Epithelial cell of umbilical artery (primary cell): Measurements from ENCODE around the gene C22orf15. TPM values are rescaled to one million over a fixed set of nuclear protein-coding genes. Genes with fewer than 3 reads are reported as not detected.

ENCODE experiments used
- total RNA-seq: library from RNA; depleted of rRNA; stranded (reverse); fragments of >200 nt; gene quantifications from 2 replicates; pipeline ENCODE4 v1.2.3, GENCODE V29; 2014

C22orf15 gene
- total RNA-seq = 0.46 and 0.97 TPM in 2 replicates

GRCh38 chr22:23762842-23763578 lies at the start of gene C22orf15:
C22orf15 (plus strand) TSS chr22:23762990; CDS start chr22:23763307, 317 bp downstream.

GRCh38 chr22:23750714-23751440 lies 11.9 kb upstream of the C22orf15 start, which contains the start of gene ZNF70:
ZNF70 (minus strand) TSS chr22:23751112; CDS start chr22:23745140, 5,972 bp downstream.

GRCh38 chr22:23754220-23754919 lies 8.4 kb upstream of the C22orf15 start, which contains the start of gene VPREB3:
VPREB3 (minus strand) TSS chr22:23754425; CDS start chr22:23754363, 62 bp downstream.

GRCh38 chr22:23767673-23768548 lies 5.1 kb downstream of the C22orf15 start, which contains the start of gene CHCHD10:
CHCHD10 (minus strand) TSS chr22:23767972; CDS start chr22:23767874, 98 bp downstream.

GRCh38 chr22:23772649-23773473 lies 10.1 kb downstream of the C22orf15 start, which contains the start of gene MMP11:
MMP11 (plus strand) TSS chr22:23772849; CDS start chr22:23772871, 22 bp downstream.

GRCh38 chr22:23786752-23787599 lies 24.2 kb downstream of the C22orf15 start, which contains the start of gene SMARCB1:
SMARCB1 (plus strand) TSS chr22:23786966; CDS start chr22:23787170, 204 bp downstream.

Other genes with a start within 250 kb of the C22orf15 start
- not detected in 2 replicates for gene IGLL1, start 182.7 kb upstream of the C22orf15 start, total RNA-seq
- not detected in 2 replicates for gene DRICH1, start 130.7 kb upstream of the C22orf15 start, total RNA-seq
- gene RGL4, start 72.0 kb upstream of the C22orf15 start, total RNA-seq = not detected in 2 replicates
- 1.9 and 2.3 TPM in 2 replicates for gene ZNF70, start 11.9 kb upstream of the C22orf15 start, total RNA-seq
- not detected in 2 replicates for gene VPREB3, start 8.6 kb upstream of the C22orf15 start, total RNA-seq
- gene CHCHD10, start 5.0 kb downstream of the C22orf15 start, total RNA-seq = 1.9 and 4.1 TPM in 2 replicates
- 9.4 and 13.3 TPM in 2 replicates for gene MMP11, start 9.9 kb downstream of the C22orf15 start, total RNA-seq
- gene SMARCB1, start 24.0 kb downstream of the C22orf15 start, total RNA-seq = 23.3 and 30.5 TPM in 2 replicates
- 0.32 and 0.46 TPM in 2 replicates for gene DERL3, start 76.0 kb downstream of the C22orf15 start, total RNA-seq
- 2.9 and 5.5 TPM in 2 replicates for gene SLC2A11, start 94.9 kb downstream of the C22orf15 start, total RNA-seq
- 222 and 335 TPM in 2 replicates for gene MIF, start 131.4 kb downstream of the C22orf15 start, total RNA-seq
- gene GSTT2B, start 198.2 kb downstream of the C22orf15 start, total RNA-seq = 1.3 and 9.6 TPM in 2 replicates
- 0.65 TPM in 1 of 2 replicates, not detected in the other for gene DDTL, start 203.9 kb downstream of the C22orf15 start, total RNA-seq
- 42.1 and 146 TPM in 2 replicates for gene DDT, start 211.5 kb downstream of the C22orf15 start, total RNA-seq
- 1.2 TPM in 1 of 2 replicates, not detected in the other for gene GSTT2, start 217.1 kb downstream of the C22orf15 start, total RNA-seq
- gene GSTT4, start 242.5 kb downstream of the C22orf15 start, total RNA-seq = not detected in 2 replicates
- 21.4 and 33.7 TPM in 2 replicates for gene CABIN1, start 248.3 kb downstream of the C22orf15 start, total RNA-seq